ENCODE measurements around the gene MYO1G. TPM values are rescaled to one million over a fixed set of nuclear protein-coding genes. Genes with fewer than 3 reads are reported as not detected.

Gene MYO1G
- total RNA-seq, 2 experiments from 2014 or later: 399 to 403 TPM

DNA sequence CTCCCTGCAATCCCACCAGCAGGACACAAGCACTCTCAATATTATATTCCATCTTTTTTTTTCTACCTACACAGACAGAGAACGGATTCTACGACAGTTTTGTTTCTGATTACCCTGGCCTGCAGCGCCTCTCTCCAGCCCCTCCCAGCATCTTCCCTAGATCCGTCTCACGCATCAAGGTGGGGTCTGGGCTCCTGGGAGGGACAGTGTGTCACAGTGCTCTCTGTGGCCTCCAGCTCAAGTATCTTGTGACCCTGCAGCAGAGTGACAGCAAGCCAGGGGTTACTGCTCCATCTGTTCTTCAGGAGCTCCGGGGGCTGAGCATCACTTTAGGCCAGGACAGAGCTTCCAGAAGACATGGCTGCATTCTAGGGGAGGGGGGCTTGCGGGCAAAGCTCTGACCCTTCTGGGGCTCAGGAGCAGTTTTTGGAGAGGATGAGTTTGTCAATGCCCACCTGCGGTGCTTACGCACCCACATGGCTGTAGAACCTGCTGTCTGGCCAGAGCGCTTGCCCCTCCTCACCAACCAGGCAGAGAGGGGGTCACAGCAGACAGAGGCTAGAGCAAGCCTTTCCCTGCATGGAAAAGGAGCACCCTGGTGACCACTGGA is 22.6 kb downstream of the MYO1G start:
- Mint-ChIP-seq H3K4me3 (no peak overlapping the region), H3K9me3 (no peaks in the 10 kb centered on the region), H3K27ac (no peak overlapping the region), H3K27me3 (no peaks in the 10 kb centered on the region), H3K36me3 (ENCODE audit: low read depth) (peaks cover 7% of the 10 kb centered on the region), H3K4me1 (ENCODE audit: low read depth) (peaks cover 19% of the 10 kb centered on the region)
- DNase-seq (peak; percentile 16), ATAC-seq (no peak)
- ChIA-PET POLR2A (interaction anchor here (0.5 to 4.4 kb wide), 13 partner anchors 9 to 556 kb away, joined by 3 to 40 read pairs (median 3); no protein-coding TSS in a partner anchor), CTCF (no interaction called here)
- TF ChIP-seq, protein P1, sequence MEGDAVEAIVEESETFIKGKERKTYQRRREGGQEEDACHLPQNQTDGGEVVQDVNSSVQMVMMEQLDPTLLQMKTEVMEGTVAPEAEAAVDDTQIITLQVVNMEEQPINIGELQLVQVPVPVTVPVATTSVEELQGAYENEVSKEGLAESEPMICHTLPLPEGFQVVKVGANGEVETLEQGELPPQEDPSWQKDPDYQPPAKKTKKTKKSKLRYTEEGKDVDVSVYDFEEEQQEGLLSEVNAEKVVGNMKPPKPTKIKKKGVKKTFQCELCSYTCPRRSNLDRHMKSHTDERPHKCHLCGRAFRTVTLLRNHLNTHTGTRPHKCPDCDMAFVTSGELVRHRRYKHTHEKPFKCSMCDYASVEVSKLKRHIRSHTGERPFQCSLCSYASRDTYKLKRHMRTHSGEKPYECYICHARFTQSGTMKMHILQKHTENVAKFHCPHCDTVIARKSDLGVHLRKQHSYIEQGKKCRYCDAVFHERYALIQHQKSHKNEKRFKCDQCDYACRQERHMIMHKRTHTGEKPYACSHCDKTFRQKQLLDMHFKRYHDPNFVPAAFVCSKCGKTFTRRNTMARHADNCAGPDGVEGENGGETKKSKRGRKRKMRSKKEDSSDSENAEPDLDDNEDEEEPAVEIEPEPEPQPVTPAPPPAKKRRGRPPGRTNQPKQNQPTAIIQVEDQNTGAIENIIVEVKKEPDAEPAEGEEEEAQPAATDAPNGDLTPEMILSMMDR (IDR thresholded peaks at IDR 0.05): no peak
- intact Hi-C loops (cut with micrococcal nuclease): no loop called here

DNA sequence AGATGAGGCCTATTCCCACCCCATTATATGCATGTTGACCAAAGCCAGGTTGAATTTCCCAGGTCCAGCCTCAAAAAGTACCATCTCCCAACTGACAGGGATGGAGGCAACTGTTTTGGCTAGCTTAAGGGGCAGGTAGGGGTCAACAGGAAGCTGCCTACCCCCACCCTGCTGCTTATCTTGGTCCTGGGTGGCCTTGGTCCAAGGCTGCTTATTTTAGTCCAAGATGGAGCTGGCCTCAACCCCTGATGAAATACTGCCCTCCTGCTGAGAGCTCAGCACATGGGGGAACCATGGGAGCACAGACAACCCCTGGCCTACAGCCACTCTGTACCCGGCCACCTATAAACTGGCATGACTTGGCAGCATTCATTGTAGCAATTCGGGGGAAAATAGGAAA is 23.1 kb downstream of the MYO1G start:
- no peak for ATAC-seq
- TF ChIP-seq, protein P1 (IDR thresholded peaks at IDR 0.05): no peak
- H3K4me1 Mint-ChIP-seq (ENCODE audit: low read depth): peaks cover 19% of the 10 kb centered on the region
- ChIA-PET CTCF (no interaction called here), POLR2A (interaction anchor here (0.5 to 4.4 kb wide), 16 partner anchors 8 to 555 kb away, joined by 3 to 40 read pairs (median 4); no protein-coding TSS in a partner anchor)
- no peaks in the 10 kb centered on the region for H3K27me3 Mint-ChIP-seq
- H3K27ac Mint-ChIP-seq: no peak overlapping the region
- peak; percentile 9 for DNase-seq
- H3K9me3 Mint-ChIP-seq: no peaks in the 10 kb centered on the region
- peaks cover 7% of the 10 kb centered on the region for H3K36me3 Mint-ChIP-seq (ENCODE audit: low read depth)
- no peak overlapping the region for H3K4me3 Mint-ChIP-seq
- intact Hi-C loops (cut with micrococcal nuclease): no loop called here

DNA sequence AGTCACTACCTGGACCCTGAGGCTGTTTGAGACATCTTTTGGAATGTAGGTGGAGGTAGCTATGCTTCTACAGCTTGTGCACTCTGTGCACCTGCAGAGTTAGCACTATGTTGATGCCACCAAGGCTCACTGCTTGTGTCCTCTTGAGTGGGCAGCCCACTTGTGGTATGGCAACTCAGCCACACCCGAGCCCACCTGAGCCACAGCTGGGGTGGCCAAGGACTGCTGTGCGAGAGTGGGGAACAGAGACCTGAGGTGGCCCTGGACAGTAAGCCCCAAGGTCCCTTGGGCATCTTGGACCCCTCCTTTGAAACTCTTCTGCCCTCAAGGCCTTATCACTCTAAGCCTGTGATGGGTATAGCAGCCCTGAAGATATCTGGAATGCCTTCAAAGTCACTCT is 25.7 kb downstream of the MYO1G start:
- intact Hi-C loops (cut with micrococcal nuclease): no loop called here
- Mint-ChIP-seq H3K4me1 (ENCODE audit: low read depth) (no peaks in the 10 kb centered on the region), H3K27me3 (peaks cover 2% of the 10 kb centered on the region), H3K27ac (no peak overlapping the region), H3K4me3 (no peak overlapping the region), H3K9me3 (no peaks in the 10 kb centered on the region), H3K36me3 (ENCODE audit: low read depth) (no peaks in the 10 kb centered on the region)
- ATAC-seq: no peak
- ChIA-PET CTCF (interaction anchor here (1.2 kb wide), 1 partner anchor 183 kb away, joined by 6 read pairs; no protein-coding TSS in a partner anchor), POLR2A (interaction anchor here (0.5 to 4.4 kb wide), 4 partner anchors 12 to 299 kb away, joined by 3 to 40 read pairs (median 3); no protein-coding TSS in a partner anchor)
- TF ChIP-seq, protein P1 (IDR thresholded peaks at IDR 0.05): no peak
- no peak for DNase-seq

DNA sequence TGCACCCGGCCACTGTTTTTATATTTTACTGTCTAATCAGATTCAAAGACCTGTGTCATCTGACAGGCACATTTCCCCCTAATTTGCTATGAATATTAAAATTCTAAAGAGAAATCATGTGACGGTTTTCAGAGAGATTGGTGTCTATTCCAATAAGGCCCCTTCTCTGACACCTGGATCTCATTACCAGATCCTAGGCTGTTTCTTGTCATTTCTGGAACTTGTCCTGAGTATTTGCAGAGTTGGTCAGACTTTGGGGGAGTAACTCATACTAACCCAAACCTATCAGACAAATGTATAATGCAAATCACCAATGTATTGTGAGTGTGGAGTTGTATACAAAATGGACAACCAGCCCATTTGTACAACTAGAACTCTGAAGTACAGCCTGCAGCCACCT is 29.5 kb downstream of the MYO1G start:
- TF ChIP-seq, protein P1 (IDR thresholded peaks at IDR 0.05): no peak
- no peaks in the 10 kb centered on the region for H3K9me3 Mint-ChIP-seq
- DNase-seq (no peak), ATAC-seq (no peak)
- POLR2A ChIA-PET: no interaction called here
- CTCF ChIA-PET: interaction anchor here (1.1 kb wide), 1 partner anchor 27 kb away, joined by 3 read pairs; no protein-coding TSS in a partner anchor
- no peaks in the 10 kb centered on the region for H3K36me3 Mint-ChIP-seq (ENCODE audit: low read depth)
- no peak overlapping the region for H3K27ac Mint-ChIP-seq
- peaks cover 3% of the 10 kb centered on the region for H3K27me3 Mint-ChIP-seq
- H3K4me3 Mint-ChIP-seq: no peak overlapping the region
- no peaks in the 10 kb centered on the region for H3K4me1 Mint-ChIP-seq (ENCODE audit: low read depth)
- intact Hi-C loops (cut with micrococcal nuclease): no loop called here

DNA sequence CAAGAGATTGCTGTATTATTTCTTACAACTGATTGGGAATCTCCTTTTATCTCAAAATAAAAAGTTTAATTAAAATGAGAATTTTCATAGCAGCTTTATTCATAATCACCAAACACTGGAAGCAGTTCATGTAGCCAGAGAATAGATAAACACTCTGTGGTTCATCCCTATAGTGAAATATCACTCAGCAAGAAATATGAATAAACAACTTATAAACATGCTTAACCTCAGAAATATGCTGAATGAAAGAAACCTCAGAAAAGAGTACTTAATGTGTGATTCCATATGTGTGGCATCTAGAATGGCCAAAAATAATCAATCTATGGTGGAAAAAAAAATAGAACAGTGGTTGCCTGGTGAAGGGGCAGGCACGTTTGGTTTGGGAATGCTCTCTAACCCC is 33.3 kb downstream of the MYO1G start:
- ChIA-PET CTCF (no interaction called here), POLR2A (interaction anchor here (1.1 kb wide), 1 partner anchor 11 kb away, joined by 3 read pairs; no protein-coding TSS in a partner anchor)
- ATAC-seq (no peak), DNase-seq (no peak)
- intact Hi-C loops (cut with micrococcal nuclease): no loop called here
- Mint-ChIP-seq H3K4me1 (ENCODE audit: low read depth) (no peaks in the 10 kb centered on the region), H3K27me3 (peaks cover 6% of the 10 kb centered on the region), H3K36me3 (ENCODE audit: low read depth) (no peaks in the 10 kb centered on the region), H3K4me3 (no peak overlapping the region), H3K9me3 (no peaks in the 10 kb centered on the region), H3K27ac (no peak overlapping the region)
- TF ChIP-seq, protein P1 (IDR thresholded peaks at IDR 0.05): no peak
